Esophagus muscularis mucosa (tissue), 4 donors: ENCODE measurements around the gene ITGAD.

Source experiments
- CTCF ChIP-seq, 3 experiments: fragments of 200-600 bp in 2 of 3; fragments of 450-650 bp in 1 of 3; sonication (generic) in 2 of 3; IDR thresholded peaks; one replicate each; pipeline ENCODE4 v1.5.1; 2017 to 2019; ENCODE audit warnings: antibody characterized with exemption in 3 of 3, mild to moderate bottlenecking in 2 of 3, moderate library complexity in 1 of 3
- EP300 ChIP-seq: sonication (generic); formaldehyde crosslinking; IDR thresholded peaks from one replicate; pipeline ENCODE4 v1.6.1; 2017; ENCODE audit warnings: antibody characterized with exemption
- POLR2A ChIP-seq: fragments of 450-650 bp; IDR thresholded peaks from one replicate; pipeline ENCODE4 v1.6.1; 2017; ENCODE audit warnings: antibody characterized with exemption, moderate library complexity, mild to moderate bottlenecking, low read depth

- TF ChIP-seq CTCF (IDR thresholded peaks at IDR 0.05) = no peak
- no peak for TF ChIP-seq POLR2A
- no peak for TF ChIP-seq EP300
Observed at GRCh38 chr16:31385680-31386079, 7.5 kb upstream of the ITGAD start.
